Smooth muscle cell (in vitro differentiated cells): Measurements from ENCODE around the gene BCAR3. TPM values are rescaled to one million over a fixed set of nuclear protein-coding genes. Genes with fewer than 3 reads are reported as not detected.

ENCODE experiments used
- DNase-seq: peaks from one replicate; lab custom pipeline; 2025; ENCODE audit not compliant: unreplicated experiment; lab: John Stamatoyannopoulos, UW
- H2AFZ ChIP-seq: fragments of 200-600 bp; sonication (generic); 2 replicates; pipeline ENCODE4 v1.6.0; 2016; ENCODE audit warnings: antibody characterized with exemption, low read depth, mild to moderate bottlenecking
- H3F3A ChIP-seq: fragments of 200-600 bp; sonication (generic); 2 replicates; pipeline ENCODE4 v1.6.0; 2017; ENCODE audit warnings: antibody characterized with exemption, low read depth
- H3K27ac ChIP-seq: fragments of 200-600 bp; sonication (generic); 2 replicates; pipeline ENCODE4 v1.5.1; 2016; ENCODE audit warnings: low read depth, mild to moderate bottlenecking
- H3K27me3 ChIP-seq: fragments of 200-600 bp; sonication (generic); 2 replicates; pipeline ENCODE4 v1.6.1; 2016; ENCODE audit warnings: low read depth, mild to moderate bottlenecking
- H3K36me3 ChIP-seq: fragments of 200-600 bp; sonication (generic); 2 replicates; pipeline ENCODE4 v1.5.1; 2016; ENCODE audit warnings: low read depth
- H3K4me1 ChIP-seq: fragments of 200-600 bp; sonication (generic); 2 replicates; pipeline ENCODE4 v1.5.1; 2016; ENCODE audit warnings: low read depth
- H3K4me2 ChIP-seq: fragments of 200-600 bp; sonication (generic); 2 replicates; pipeline ENCODE4 v1.6.0; 2016; ENCODE audit warnings: mild to moderate bottlenecking
- H3K4me3 ChIP-seq: fragments of 200-600 bp; sonication (generic); 2 replicates; pipeline ENCODE4 v1.5.1; 2016; ENCODE audit warnings: mild to moderate bottlenecking
- H3K79me2 ChIP-seq: fragments of 200-600 bp; sonication (generic); 2 replicates; pipeline ENCODE4 v1.6.0; 2016; ENCODE audit warnings: low read depth, mild to moderate bottlenecking
- H3K9ac ChIP-seq: fragments of 200-600 bp; sonication (generic); 2 replicates; pipeline ENCODE4 v1.6.0; 2016; ENCODE audit warnings: low read depth
- H3K9me3 ChIP-seq: fragments of 200-600 bp; sonication (generic); replicated peaks from 2 replicates; pipeline ENCODE4 v1.5.1; 2016; ENCODE audit warnings: low read depth
- H4K20me1 ChIP-seq: fragments of 200-600 bp; sonication (generic); 2 replicates; pipeline ENCODE4 v1.6.0; 2016; ENCODE audit warnings: low read depth
- CTCF ChIP-seq: fragments of 200-600 bp; sonication (generic); IDR thresholded peaks from 2 replicates; pipeline ENCODE4 v1.5.1; 2017; ENCODE audit warnings: borderline replicate concordance, mild to moderate bottlenecking, antibody characterized with exemption; ENCODE audit not compliant: insufficient read depth, poor library complexity, severe bottlenecking
- WGBS: methylation state at CpG from one replicate; pipeline ENCODE4 v1.1.7; 2016; ENCODE audit warnings: low lambda C conversion rate; 5-methylcytosine and 5-hydroxymethylcytosine counted together
- polyA plus RNA-seq: library from polyadenylated mRNA; unstranded; fragments of >200 nt; fragmentation: Nextera tagmentation; extraction: Ambion mirVana; gene quantifications from 2 replicates; pipeline ENCODE4 v1.2.1, GENCODE V29; 2016
- total RNA-seq: library from RNA; depleted of rRNA; stranded (reverse); fragments of >200 nt; gene quantifications from 2 replicates; pipeline ENCODE4 v1.2.3, GENCODE V29; 2014

The BCAR3 gene
- total and polyA plus RNA-seq, 2 experiments from 2014 or later: 21.4 to 24.9 TPM

GRCh38 chr1:93671099-93671621 lies 10.5 kb downstream of the BCAR3 start:
- H3K79me2 ChIP-seq: peaks cover 97% of the 10 kb centered on the region
- no peak overlapping the region for H3K4me3 ChIP-seq
- no peaks in the 10 kb centered on the region for H3K9me3 ChIP-seq
- peaks cover 35% of the 10 kb centered on the region for H3K4me1 ChIP-seq
- no peak for DNase-seq
- peaks cover 4% of the 10 kb centered on the region for H3K36me3 ChIP-seq
- H3K27me3 ChIP-seq: no peaks in the 10 kb centered on the region
- H4K20me1 ChIP-seq: peaks cover 94% of the 10 kb centered on the region
- TF ChIP-seq CTCF: no peak
- no peak overlapping the region for H3K4me2 ChIP-seq
- peak overlapping the region; percentile 52 for H3K27ac ChIP-seq
- no peak overlapping the region for H3K9ac ChIP-seq
- H2AFZ ChIP-seq: no peak overlapping the region
- 96% methylated on average over 11 of the region's 11 CpGs for WGBS
- peaks cover 55% of the 10 kb centered on the region for H3F3A ChIP-seq

GRCh38 chr1:93670141-93670540 lies 11.5 kb downstream of the BCAR3 start:
- Histone ChIP-seq H3K4me2 (peak overlapping the region; percentile 19), H4K20me1 (peaks cover 93% of the 10 kb centered on the region), H3K9me3 (no peaks in the 10 kb centered on the region), H3F3A (peaks cover 62% of the 10 kb centered on the region), H3K4me1 (peaks cover 28% of the 10 kb centered on the region), H3K36me3 (peaks cover 4% of the 10 kb centered on the region), H2AFZ (no peak overlapping the region), H3K4me3 (no peak overlapping the region), H3K9ac (no peak overlapping the region), H3K79me2 (peaks cover 94% of the 10 kb centered on the region), H3K27ac (peak overlapping the region; percentile 61), H3K27me3 (no peaks in the 10 kb centered on the region)
- 96% methylated on average over 1 of the region's 1 CpG for WGBS
- TF ChIP-seq CTCF: no peak
- DNase-seq: no peak

GRCh38 chr1:93669369-93669768 lies 12.3 kb downstream of the BCAR3 start:
- H3K27ac ChIP-seq: peak overlapping the region; percentile 61
- H3K36me3 ChIP-seq: peaks cover 4% of the 10 kb centered on the region
- TF ChIP-seq CTCF: no peak
- no peak for DNase-seq
- H3K27me3 ChIP-seq: no peaks in the 10 kb centered on the region
- H3K4me1 ChIP-seq: peaks cover 35% of the 10 kb centered on the region
- H4K20me1 ChIP-seq: peaks cover 87% of the 10 kb centered on the region
- H2AFZ ChIP-seq: no peak overlapping the region
- 26% methylated on average over 4 of the region's 4 CpGs for WGBS
- H3K9ac ChIP-seq: peak overlapping the region; percentile 1
- H3F3A ChIP-seq: peaks cover 60% of the 10 kb centered on the region
- H3K4me3 ChIP-seq: no peak overlapping the region
- no peaks in the 10 kb centered on the region for H3K9me3 ChIP-seq
- peak overlapping the region; percentile 22 for H3K4me2 ChIP-seq
- H3K79me2 ChIP-seq: peaks cover 86% of the 10 kb centered on the region

GRCh38 chr1:93668951-93669350 lies 12.7 kb downstream of the BCAR3 start:
- no peak overlapping the region for H2AFZ ChIP-seq
- H3K79me2 ChIP-seq: peaks cover 82% of the 10 kb centered on the region
- peaks cover 3% of the 10 kb centered on the region for H3K36me3 ChIP-seq
- H3K27me3 ChIP-seq: no peaks in the 10 kb centered on the region
- H3K4me2 ChIP-seq: peak overlapping the region; percentile 22
- H3K4me1 ChIP-seq: peaks cover 35% of the 10 kb centered on the region
- H3K9ac ChIP-seq: peak overlapping the region; percentile 1
- H4K20me1 ChIP-seq: peaks cover 85% of the 10 kb centered on the region
- no peak for TF ChIP-seq CTCF
- H3F3A ChIP-seq: peaks cover 65% of the 10 kb centered on the region
- DNase-seq: no peak
- H3K9me3 ChIP-seq: no peaks in the 10 kb centered on the region
- no peak overlapping the region for H3K4me3 ChIP-seq
- 86% methylated on average over 5 of the region's 5 CpGs for WGBS
- peak overlapping the region; percentile 61 for H3K27ac ChIP-seq
